Lower leg skin (tissue), 3 donors: Measurements from ENCODE around the gene RTTN.

ENCODE experiments used
- POLR2A ChIP-seq, 2 donors: fragments of 450-650 bp; IDR thresholded peaks; one replicate each; pipeline ENCODE4 v1.6.1; 2016 to 2017; ENCODE audit warnings: antibody characterized with exemption in 2 of 2, mild to moderate bottlenecking in 1 of 2, moderate library complexity in 1 of 2
- TF ChIP-seq, protein P1 (sequence below), 3 donors: fragments of 450-650 bp; IDR thresholded peaks; one replicate each; pipeline ENCODE4 v1.5.1; 2016; ENCODE audit warnings: antibody characterized with exemption in 3 of 3, mild to moderate bottlenecking in 3 of 3, moderate library complexity in 2 of 3

DNA sequence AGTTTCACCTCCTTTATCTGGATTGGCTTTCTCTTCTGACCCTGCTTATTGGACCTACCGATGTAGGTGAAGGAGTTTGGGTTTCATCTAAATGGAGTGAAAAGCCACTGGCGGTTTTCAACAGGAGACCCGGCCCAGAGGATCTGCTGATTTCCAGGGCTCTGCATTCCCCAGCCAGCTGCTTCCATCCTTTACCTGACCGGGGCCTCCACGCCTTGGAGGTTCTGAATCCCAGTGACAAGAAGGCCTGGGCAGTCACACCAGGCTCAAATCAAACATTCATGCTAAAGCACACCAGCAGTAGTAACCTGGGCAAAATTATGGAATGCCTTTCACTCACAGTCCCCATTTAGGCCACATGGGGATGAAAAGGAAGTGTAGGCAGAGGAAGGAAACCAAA is 30.0 kb upstream of the RTTN start:
- TF ChIP-seq, protein P1, sequence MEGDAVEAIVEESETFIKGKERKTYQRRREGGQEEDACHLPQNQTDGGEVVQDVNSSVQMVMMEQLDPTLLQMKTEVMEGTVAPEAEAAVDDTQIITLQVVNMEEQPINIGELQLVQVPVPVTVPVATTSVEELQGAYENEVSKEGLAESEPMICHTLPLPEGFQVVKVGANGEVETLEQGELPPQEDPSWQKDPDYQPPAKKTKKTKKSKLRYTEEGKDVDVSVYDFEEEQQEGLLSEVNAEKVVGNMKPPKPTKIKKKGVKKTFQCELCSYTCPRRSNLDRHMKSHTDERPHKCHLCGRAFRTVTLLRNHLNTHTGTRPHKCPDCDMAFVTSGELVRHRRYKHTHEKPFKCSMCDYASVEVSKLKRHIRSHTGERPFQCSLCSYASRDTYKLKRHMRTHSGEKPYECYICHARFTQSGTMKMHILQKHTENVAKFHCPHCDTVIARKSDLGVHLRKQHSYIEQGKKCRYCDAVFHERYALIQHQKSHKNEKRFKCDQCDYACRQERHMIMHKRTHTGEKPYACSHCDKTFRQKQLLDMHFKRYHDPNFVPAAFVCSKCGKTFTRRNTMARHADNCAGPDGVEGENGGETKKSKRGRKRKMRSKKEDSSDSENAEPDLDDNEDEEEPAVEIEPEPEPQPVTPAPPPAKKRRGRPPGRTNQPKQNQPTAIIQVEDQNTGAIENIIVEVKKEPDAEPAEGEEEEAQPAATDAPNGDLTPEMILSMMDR (IDR thresholded peaks at IDR 0.05), result no peak
- TF ChIP-seq POLR2A (IDR thresholded peaks at IDR 0.05), result no peak
